GM21423 (cell line): Measurements from ENCODE around the gene SLC37A2.
"Not testable (repeated sequence)": the region's sequence is repeated elsewhere in the genome, so short reads cannot be mapped to it uniquely, and the experiment has no call there.

Experiments used
- ATAC-seq: cut with Tn5 transposase; IDR thresholded peaks from one replicate; pipeline ENCODE4 v1.9.1; 2021; ENCODE audit warnings: mild to moderate bottlenecking, moderate library complexity; ENCODE audit not compliant: unreplicated experiment

SLC37A2 gene

DNA sequence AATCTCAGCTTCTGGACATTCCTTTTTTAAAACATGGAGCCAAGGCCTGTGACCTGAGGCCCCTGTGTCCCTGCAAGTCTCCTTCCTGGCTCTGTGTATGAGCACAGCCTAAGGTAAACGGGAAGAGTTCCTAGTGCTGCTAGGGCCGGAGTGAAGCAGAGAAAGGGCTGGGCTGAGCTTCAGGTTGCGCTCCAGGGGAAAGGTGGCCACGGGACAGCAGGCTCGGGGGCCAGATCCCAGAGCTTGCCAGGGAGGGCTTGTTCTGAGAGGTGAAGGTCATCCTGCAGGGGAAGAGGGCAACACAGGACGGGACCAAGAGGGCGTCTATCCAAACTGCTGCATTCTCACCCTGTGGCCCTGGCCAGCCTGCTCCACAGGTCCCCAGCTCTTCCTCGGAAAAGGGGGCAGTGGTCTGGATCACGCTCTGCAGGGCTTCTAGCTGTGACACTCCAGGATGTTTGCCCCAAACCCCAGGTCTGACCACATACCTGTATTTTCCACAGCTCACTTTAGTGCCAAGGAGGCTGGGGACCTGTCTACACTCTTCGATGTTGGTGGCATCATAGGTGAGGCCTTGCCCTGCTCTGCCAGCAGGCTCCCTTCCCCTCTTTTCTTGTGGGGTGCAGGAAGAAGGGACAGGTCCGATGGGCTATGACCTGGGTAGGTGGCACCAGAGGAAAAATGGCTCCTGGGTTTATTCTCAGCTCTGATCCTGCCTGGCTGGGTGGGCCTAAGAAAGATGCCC, 20.4 kb downstream of the SLC37A2 start:
- ATAC-seq: no peak

DNA sequence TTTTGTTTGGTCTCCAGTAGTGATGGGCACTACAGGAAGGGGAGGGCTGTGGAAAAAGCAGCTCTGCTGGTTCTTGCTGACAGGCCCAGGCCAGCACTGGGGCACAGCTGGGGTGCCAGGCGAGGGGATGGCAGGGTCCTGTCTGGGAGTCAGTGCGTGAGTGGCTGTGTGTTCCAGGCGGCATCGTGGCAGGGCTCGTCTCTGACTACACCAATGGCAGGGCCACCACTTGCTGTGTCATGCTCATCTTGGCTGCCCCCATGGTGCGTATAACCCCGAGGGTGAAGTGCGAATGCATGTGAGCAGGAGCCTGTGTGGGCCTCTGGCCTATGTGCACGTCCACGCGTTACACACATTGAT, 20.9 kb downstream of the SLC37A2 start:
- ATAC-seq: no peak

DNA sequence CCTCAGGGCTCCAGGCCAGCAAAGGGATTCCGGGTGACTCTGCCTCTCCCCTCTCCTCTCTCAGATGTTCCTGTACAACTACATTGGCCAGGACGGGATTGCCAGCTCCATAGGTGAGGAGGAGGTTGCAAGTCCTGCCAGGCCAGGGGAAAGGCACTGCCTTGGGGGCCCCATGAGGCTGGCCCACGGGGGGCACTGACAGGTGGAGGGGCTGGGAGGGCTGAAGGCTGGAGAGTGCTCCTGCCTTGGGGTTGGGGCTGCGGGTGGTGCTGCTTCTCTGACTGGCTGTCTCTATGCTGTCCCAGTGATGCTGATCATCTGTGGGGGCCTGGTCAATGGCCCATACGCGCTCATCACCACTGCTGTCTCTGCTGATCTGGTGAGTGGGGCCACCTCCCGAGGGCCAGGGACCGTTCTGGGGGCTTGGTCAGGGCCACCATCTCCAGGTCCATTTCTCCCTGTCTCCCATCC, 21.7 kb downstream of the SLC37A2 start:
- no peak for ATAC-seq

DNA sequence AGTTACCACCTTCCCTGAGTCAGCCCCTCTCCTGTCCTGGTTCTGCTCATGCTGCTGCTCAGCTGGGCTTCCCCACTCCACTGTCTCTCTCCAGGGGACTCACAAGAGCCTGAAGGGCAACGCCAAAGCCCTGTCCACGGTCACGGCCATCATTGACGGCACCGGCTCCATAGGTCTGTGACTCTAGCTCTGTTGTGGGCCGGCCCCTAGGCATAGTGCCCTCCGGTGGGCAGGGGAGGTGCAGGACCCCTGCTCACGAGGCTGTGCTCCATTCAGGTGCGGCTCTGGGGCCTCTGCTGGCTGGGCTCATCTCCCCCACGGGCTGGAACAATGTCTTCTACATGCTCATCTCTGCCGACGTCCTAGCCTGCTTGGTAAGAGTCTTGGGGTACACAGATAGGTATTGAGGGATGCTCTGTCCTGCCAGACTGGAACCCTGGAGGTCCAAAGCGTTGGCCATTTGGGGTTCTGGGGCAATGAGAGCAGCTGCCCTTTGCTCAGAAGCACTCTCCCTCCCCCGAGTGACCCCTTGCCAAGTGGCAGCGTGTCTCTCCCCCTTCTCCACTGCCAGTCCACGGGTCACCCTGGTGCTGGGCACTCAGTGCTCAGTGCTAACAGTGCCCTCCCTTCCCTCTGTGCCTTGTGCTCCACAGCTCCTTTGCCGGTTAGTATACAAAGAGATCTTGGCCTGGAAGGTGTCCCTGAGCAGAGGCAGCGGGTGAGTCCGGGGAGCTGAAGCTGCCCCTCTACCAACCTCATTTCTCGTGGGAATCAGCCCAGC, 22.4 kb downstream of the SLC37A2 start:
- ATAC-seq: no peak

DNA sequence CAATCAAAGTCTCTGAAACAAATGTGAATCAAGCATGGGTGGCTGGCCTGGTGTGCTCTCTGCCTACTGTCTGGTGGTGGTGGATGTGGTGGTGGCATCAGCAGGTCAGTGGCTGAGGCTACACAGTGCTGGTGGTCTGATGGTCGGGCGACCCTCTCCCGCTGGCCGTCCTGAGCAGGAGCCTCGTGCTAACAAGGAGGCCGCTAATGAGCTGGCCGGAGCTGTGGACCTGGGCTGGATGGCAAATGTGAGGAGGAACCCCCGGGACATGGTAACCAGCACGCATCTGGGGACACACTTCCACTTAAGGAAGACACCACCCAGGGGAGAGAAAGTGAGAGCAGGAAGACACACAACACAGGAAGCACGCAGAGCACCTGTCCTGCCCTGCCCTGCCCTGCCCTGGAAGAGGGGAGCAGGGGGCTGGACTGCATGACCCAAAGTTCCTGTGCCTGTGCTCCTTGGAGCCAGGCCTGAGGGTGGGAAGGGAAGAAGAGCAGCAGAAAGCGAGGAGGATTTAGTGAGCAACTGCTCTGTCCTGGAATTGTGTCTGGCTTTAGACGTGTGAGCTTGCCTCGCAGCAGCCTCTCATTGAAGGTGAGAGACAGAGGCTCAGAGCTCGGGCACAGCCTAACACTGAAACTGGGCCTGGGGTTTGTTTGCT, 23.7 kb downstream of the SLC37A2 start:
- ATAC-seq: no peak

DNA sequence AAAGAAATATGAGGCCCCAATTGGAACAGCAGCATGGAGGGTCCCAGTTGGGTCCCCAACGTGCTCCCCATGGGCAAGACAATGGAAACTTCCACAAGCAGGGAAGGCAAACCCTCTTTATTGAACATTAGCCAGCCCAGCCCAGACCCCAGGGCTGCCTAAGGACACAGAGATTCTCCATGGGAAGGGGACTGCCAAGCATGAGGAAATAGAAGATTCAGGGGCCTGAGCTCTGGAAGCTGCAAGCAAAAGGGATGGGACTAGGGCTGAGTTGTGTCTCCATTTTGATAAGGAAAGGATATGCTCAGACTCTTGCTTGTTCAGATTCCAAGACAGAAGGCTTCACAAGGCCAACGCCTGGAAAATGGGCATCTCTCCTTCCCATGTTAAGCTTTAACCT, 25.0 kb downstream of the SLC37A2 start:
- ATAC-seq: no peak

DNA sequence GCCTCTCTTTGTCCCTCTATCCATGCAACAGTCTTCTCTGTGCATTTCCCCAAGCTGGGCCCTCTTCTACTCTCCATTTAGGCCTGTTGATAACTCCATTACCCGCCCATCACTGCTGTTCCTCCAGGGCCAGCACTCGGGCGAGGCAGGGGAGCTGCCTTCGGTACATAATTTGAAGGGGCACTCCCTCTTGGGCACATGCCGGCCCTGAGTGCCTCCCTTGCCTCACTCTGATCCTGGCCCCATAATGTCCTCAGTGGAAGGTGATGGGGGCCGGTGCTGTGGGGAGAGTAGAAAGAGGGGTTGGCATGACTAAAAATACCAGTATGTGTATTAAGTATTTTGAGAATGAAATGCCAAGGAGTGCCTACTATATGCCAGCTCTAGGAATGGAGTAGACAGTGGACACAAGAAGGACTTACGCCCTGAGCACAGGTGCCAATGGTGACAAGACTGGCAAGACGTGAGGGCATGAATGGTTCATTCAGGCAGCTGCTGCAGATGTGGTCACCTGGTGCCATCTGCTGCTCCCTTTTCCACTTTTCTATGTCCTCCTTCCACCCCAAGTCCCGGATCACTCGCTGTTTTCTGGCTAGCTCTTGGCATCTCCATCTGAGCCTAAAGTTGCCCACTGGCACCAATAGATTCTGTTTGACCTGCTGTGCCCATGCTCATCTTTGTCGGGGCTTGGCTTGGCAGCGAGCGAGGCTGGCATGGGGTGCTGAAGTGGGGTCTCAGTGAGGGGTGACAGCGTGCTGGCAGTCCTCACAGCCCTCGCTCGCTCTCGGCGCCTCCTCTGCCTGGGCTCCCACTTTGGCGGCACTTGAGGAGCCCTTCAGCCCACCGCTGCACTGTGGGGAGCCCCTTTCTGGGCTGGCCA, 25.7 kb downstream of the SLC37A2 start:
- ATAC-seq: no peak

DNA sequence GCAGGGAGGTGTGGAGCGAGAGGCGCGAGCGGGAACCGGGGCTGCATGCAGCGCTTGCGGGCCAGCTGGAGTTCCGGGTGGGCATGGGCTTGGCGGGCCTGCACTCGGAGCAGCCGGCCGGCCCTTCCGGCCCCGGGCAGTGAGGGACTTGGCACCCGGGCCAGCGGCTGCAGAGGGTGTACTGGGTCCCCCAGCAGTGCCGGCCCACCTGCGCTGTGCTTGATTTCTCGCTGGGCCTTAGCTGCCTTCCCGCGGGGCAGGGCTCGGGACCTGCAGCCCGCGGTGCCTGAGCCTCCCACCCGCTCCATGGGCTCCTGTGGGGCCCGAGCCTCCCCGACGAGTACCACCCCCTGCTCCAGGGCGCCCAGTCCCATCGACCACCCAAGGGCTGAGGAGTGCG, 26.4 kb downstream of the SLC37A2 start:
- not testable (repeated sequence) for ATAC-seq

DNA sequence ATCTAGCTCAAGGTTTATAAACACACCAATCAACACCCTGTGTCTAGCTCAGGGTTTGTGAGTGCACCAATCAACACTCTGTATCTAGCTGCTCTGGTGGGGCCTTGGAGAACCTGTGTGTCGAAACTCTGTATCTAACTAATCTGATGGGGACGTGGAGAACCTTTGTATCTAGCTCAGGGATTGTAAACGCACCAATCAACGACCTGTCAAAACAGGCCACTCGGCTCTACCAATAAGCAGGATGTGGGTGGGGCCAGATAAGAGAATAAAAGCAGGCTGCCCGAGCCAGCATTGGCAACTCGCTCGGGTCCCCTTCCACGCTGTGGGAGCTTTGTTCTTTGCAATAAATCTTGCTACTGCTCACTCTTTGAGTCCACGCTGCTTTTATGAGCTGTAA, 27.0 kb downstream of the SLC37A2 start:
- not testable (repeated sequence) for ATAC-seq

DNA sequence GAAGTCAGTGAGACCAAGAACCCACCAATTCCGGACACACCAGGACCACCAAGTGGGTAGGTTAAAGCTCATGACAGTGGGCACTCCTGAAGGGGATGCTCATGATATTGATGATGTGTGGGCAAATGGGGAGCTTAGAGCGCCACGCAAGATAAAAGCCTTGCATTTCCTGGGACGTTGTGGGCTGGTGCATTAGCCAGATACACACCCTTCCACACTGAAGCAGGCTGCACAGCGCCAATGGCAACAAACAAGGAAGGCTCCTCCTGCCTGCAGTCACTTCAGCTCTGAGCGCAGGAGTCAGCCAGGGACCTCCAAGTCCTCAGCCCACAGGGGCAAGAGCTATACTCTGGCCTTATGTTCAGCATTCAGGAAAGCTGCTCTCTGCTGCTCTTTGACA, 27.7 kb downstream of the SLC37A2 start:
- ATAC-seq: no peak

DNA sequence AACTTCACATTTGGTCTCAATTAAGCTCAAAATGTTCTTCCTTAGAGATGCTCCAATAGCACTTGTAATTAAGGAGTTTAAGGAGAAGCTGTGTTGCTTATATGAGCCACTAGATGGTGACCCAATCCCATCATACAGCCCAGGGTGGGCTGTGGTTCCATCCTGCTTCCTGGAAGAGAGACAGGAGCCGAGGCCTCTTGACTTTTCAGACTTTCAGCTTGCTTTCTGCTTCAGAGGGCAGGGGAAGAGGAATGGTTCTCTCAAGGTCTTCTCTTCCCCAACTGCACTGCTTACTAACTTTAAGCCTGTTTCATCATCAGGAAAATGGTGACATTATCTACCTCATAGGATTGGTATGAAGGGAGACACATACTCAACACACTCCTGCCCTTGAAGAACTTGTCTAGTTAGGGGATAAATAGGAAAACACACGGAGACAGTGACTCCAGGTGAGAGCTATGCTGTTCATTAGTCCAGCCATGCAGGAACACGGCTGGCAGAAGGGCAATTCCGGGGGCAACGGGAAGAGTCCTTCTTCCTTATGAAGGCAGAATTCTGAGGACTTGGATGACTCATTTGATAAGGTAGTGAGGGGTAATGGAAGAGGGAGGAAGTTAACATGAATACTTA, 28.3 kb downstream of the SLC37A2 start:
- ATAC-seq: no peak

DNA sequence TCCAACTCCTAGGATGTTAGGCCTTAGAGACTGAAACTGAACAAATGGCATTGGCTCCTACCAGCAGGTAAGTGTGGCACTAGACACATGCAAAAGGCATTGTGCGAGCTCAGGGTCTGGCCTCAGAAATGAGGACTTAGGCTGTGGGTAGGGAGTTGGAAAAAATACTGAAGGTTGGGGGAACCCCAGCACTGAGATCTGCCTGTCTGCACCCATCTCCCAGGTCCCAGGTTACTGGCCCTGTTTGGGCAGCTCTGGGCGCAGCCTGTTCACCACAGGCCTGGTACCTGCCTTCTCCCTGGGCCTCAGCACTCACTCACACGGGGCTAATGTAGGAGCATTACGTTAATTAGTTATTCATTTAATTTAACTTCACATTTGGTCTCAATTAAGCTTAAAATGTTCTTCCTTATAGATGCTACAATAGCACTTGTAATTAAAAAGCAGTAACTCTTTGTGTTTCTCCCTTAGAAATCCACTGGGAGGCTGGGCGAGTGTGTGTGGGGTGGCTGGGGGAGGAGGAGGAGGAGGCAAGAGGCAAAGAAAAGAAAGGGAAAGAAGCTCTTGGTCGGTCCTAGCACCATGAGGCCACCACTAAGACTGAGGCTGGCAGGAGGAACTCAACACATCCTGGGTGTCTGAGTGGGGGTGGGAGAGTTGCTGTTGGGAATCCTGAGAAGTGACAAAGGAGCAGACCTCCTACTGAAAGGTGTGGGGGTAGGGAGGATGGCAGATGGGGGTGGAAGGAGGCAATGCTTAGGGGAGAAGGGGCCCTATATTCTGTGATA, 29.0 kb downstream of the SLC37A2 start:
- no peak for ATAC-seq

DNA sequence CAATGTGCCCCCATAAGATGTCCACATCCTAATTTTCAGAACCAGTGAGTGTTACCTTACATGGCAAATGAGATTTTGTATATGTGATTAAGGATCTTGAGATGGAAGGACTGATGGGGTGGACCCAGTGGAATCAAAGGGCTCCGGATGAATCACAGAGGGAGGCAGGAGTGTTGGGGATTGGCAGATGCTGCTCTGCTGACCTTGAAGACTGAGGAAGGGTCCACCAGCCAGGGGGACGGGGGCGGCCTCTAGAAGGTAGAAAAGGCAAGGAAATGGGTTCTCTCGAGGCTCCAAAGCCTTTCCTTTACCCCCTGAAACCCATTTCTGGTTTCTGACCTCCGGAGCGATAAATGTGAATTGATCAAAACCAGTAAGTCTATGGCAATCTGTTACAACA, 29.6 kb downstream of the SLC37A2 start:
- ATAC-seq: no peak

DNA sequence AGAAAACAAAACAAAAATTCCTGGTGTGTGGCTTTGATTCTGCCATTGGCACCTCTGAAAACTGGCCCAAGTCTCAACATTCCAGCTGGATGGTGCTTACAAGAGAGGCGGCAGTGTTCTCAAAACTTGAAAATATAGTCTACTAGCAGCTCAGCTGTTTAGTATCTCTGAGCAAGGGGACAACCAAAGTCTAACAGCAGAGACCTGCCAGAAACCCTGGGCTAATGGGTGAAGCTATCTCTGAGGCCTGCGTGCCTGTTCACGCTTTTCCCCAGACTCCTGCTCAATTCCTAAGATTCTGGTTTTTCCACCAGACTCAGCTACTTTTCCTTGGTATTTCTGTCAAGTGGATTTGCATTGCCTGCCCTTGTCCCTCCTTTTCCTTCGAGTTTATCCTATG, 30.4 kb downstream of the SLC37A2 start:
- no peak for ATAC-seq

DNA sequence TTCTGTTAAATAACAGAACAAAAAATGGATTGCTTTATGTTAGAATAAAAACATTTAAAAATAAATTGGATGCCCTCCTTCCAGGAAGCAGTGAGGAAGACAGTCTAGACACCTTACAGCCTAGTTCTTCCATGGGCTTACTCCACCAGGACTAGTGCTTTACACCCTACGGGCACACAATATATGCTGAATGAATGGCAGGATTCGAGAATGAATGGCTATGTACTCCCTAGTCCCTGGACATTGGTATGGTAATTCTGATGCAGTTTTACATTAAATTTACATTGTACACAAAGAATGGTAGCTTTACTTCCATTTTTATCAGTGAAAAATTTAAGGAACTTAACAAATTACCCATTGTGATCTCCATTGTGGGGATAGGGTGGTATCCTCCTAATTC, 31.6 kb downstream of the SLC37A2 start:
- no peak for ATAC-seq

DNA sequence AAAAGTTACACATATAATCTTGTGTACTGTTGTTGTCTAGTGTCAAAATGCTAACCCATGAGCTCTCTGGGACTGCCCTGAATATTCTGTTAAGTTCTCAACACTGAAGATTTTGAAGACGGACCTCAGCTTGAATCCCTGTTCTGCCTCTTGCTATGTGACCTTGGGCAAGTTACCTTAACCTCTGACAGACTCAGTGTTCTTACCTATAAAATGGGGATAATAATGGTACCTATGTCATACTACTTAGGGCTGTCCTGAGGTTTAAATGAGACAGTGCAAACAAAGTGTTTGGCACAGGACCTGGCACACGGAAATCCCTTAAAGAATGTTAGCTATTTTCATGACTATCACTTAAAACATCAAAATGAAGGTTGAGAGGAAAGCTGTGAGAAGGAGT, 37.0 kb downstream of the SLC37A2 start:
- no peak for ATAC-seq

DNA sequence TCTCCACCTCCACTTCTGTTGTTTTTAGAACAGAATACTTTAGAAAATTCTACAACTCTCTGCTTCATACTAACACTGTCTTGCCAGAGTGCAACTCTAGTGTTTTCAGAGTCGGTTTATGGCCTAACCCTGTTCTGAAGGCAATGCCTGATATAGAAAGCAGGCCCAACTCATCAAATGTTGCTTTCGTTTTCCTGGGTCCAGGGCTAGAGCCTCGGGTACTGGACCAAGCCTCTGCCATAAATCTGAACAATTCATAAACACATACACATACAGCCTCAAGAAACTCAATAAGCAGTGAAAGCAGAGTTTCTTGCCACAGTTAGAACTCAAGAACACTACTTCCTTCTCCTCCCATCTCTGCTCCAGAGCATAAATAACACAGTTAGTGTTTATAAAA, 38.5 kb downstream of the SLC37A2 start:
- no peak for ATAC-seq

DNA sequence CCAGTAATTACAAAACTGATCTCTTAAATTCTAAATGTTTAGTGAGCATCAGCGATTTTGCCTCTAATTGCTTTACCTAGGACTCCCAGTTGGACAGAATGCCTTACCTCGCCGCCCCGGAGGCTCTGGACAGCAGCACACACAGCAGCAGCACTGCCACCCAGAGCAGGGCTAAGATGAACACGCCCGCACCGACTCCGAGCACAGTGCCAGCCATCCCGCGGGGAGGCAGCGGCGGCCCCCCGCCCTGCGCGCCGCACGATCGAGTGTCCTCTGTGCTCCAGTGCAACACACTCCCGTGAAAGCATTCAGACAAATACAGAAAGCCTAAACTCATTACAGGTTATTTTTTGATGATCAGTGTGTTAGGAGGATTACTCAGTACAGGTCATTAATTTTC, 38.9 kb downstream of the SLC37A2 start:
- no peak for ATAC-seq

DNA sequence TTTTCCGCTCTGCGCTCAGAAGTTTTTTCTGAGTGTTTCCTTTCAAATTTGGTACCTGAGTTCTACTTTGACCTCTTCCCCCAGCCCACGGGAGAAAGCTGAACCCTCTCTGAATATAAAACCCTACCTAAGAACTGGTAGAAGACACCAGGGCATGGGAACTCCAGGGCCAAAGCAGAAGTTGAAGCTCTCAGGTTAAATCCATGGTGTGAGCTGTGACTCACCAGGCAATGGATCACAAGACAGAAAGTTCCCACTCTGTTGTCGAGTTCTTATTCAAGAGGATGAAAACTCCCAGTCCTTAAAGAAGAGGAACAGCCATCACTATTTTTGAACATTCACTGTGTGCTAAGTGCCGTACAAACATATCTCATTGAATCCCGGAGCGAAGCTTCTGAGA, 39.4 kb downstream of the SLC37A2 start:
- no peak for ATAC-seq

DNA sequence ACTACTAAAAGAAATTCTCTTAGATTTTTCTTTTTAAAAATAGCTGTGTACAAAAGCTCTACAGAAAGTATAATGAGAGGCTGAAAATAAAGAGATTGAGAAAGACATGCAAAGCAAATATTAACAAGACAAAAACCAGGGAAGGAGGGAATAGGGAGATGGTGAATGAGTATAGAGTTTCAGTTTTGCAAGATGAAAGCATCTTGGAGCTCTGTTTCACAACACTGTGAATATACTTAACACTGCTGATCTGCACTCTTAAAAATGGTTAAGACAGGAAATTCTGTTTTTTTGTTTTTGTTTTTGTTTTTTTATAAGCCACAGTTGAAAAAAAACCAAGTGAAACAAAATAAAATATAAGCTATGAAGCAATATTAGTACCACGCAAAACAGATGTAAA, 42.8 kb downstream of the SLC37A2 start:
- ATAC-seq: no peak
